ENCODE measurements around the gene RPS6KA3.
"Not testable (repeated sequence)": the region's sequence is repeated elsewhere in the genome, so short reads cannot be mapped to it uniquely, and the experiment has no call there.

GRCh38 chrX:20127440-20127839, 139.3 kb downstream of the RPS6KA3 start:
- TF ChIP-seq CTCF (IDR thresholded peaks at IDR 0.05; ENCODE audit: borderline replicate concordance, extremely low read depth, low read length, poor library complexity, severe bottlenecking), result peak; percentile 27
- TF ChIP-seq EZH2 (IDR thresholded peaks at IDR 0.05; ENCODE audit: borderline replicate concordance, low read depth, low read length, severe bottlenecking), result not testable (repeated sequence)
